A673 (cell line): ENCODE measurements around the gene KAZN. TPM values are rescaled to one million over a fixed set of nuclear protein-coding genes. Genes with fewer than 3 reads are reported as not detected.

Experiments
- BruUV-seq: library from RNA; stranded (reverse); fragments of 400-500 nt; replicated peaks from 2 replicates; lab custom pipeline; 2021; lab: Mats Ljungman, UMichigan
- CTCF ChIA-PET: fragments of 300-600 bp; sonication (Branson Sonifier 250); formaldehyde crosslinking; loops from one replicate; lab custom pipeline; 2022; ENCODE audit warnings: antibody characterized with exemption; lab: Charles Lee
- POLR2A ChIA-PET: fragments of 300-600 bp; sonication (Branson Sonifier 250); formaldehyde crosslinking; loops from one replicate; lab custom pipeline; 2022; ENCODE audit warnings: antibody characterized with exemption; ENCODE audit not compliant: low non-redundant PET; lab: Charles Lee
- DNase-seq: peaks from one replicate; pipeline ENCODE4 v3.0.0-alpha.2; 2015; ENCODE audit warnings: low spot score
- H3K27ac ChIP-seq: fragments of 200-600 bp; sonication (generic); 2 replicates; pipeline ENCODE4 v1.5.1; 2016; ENCODE audit warnings: mixed run types, low read depth, mild to moderate bottlenecking, mixed read lengths, antibody characterized with exemption, low read length; ENCODE audit not compliant: poor library complexity, severe bottlenecking
- H3K27me3 ChIP-seq: fragments of 200-600 bp; sonication (generic); replicated peaks from 2 replicates; pipeline ENCODE4 v1.6.1; 2017; ENCODE audit warnings: mixed run types, low read depth, mild to moderate bottlenecking, mixed read lengths, antibody characterized with exemption, low read length; ENCODE audit not compliant: insufficient read depth, poor library complexity
- H3K36me3 ChIP-seq: fragments of 200-600 bp; sonication (generic); 2 replicates; pipeline ENCODE4 v1.6.1; 2016; ENCODE audit warnings: mixed run types, mild to moderate bottlenecking, mixed read lengths, antibody characterized with exemption, low read length; ENCODE audit not compliant: insufficient read depth, poor library complexity, severe bottlenecking
- H3K4me1 ChIP-seq: fragments of 200-600 bp; sonication (generic); 2 replicates; pipeline ENCODE4 v1.6.1; 2017; ENCODE audit warnings: mixed run types, mild to moderate bottlenecking, mixed read lengths, antibody characterized with exemption, low read length; ENCODE audit not compliant: insufficient read depth, poor library complexity, severe bottlenecking
- H3K4me3 ChIP-seq: fragments of 200-600 bp; sonication (generic); 2 replicates; pipeline ENCODE4 v1.5.1; 2016; ENCODE audit warnings: low read depth, mixed run types, mild to moderate bottlenecking, mixed read lengths, low read length; ENCODE audit not compliant: poor library complexity, severe bottlenecking
- H3K9me3 ChIP-seq: fragments of 200-600 bp; sonication (generic); 2 replicates; pipeline ENCODE4 v1.6.1; 2016; ENCODE audit warnings: mixed run types, low read depth, mild to moderate bottlenecking, mixed read lengths, antibody characterized with exemption, low read length; ENCODE audit not compliant: poor library complexity, severe bottlenecking
- EZH2 ChIP-seq: fragments of 200-600 bp; sonication (generic); IDR thresholded peaks from 2 replicates; pipeline ENCODE4 v1.6.1; 2017; ENCODE audit warnings: borderline replicate concordance, low read depth, mild to moderate bottlenecking, mixed read lengths, antibody characterized with exemption, low read length; ENCODE audit not compliant: poor library complexity, severe bottlenecking
- intact Hi-C: fragments of 100-400 bp; cut with micrococcal nuclease; formaldehyde crosslinking; loops from one replicate; pipeline ENCODE4 v1.10.0; 2022; ENCODE audit not compliant: unreplicated experiment
- total RNA-seq: library from RNA; stranded (reverse); gene quantifications from 2 replicates; pipeline ENCODE4 v1.2.3, GENCODE V29; 2021
- TF ChIP-seq, protein P1 (sequence below): fragments of 300-800, 200-600 bp; sonication (generic); conservative IDR thresholded peaks from 2 replicates; pipeline ENCODE4 v1.5.1; 2017; ENCODE audit warnings: low read depth, mild to moderate bottlenecking, antibody characterized with exemption, low read length, moderate library complexity, mixed read lengths

The KAZN gene
- total RNA-seq, 1 experiment from 2014 or later: 8.0 TPM

DNA sequence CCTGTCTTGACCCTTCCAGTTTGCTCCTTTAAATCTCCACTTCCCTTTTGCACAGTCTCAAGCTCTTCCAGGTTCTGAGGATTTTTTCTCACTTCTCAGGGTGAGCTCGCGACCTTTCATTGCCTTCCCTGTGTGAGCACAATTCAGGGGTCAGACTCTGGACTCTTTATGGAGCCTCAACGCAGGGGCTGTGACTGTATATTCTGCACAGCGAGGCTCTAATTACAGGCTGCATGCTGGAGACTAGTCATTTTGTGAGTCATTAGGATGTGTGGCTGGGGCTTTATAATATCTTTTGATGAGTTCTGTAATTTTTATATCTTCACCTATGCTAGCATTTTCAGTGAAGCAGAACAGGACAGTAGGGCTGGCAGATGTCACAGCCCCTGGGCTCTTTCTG, 270.7 kb downstream of the KAZN start:
- ChIA-PET CTCF (no interaction called here), POLR2A (no interaction called here)
- no peak overlapping the region for H3K4me3 ChIP-seq
- intact Hi-C loops: no loop called here
- no peaks in the 10 kb centered on the region for H3K27me3 ChIP-seq
- no peaks in the 10 kb centered on the region for H3K9me3 ChIP-seq
- no peaks in the 10 kb centered on the region for H3K4me1 ChIP-seq
- DNase-seq: no peak
- H3K36me3 ChIP-seq: no peaks in the 10 kb centered on the region
- no peak overlapping the region for H3K27ac ChIP-seq
- no peak for TF ChIP-seq EZH2
- TF ChIP-seq, protein P1, sequence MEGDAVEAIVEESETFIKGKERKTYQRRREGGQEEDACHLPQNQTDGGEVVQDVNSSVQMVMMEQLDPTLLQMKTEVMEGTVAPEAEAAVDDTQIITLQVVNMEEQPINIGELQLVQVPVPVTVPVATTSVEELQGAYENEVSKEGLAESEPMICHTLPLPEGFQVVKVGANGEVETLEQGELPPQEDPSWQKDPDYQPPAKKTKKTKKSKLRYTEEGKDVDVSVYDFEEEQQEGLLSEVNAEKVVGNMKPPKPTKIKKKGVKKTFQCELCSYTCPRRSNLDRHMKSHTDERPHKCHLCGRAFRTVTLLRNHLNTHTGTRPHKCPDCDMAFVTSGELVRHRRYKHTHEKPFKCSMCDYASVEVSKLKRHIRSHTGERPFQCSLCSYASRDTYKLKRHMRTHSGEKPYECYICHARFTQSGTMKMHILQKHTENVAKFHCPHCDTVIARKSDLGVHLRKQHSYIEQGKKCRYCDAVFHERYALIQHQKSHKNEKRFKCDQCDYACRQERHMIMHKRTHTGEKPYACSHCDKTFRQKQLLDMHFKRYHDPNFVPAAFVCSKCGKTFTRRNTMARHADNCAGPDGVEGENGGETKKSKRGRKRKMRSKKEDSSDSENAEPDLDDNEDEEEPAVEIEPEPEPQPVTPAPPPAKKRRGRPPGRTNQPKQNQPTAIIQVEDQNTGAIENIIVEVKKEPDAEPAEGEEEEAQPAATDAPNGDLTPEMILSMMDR: no peak
- BruUV-seq: no TSS peak

DNA sequence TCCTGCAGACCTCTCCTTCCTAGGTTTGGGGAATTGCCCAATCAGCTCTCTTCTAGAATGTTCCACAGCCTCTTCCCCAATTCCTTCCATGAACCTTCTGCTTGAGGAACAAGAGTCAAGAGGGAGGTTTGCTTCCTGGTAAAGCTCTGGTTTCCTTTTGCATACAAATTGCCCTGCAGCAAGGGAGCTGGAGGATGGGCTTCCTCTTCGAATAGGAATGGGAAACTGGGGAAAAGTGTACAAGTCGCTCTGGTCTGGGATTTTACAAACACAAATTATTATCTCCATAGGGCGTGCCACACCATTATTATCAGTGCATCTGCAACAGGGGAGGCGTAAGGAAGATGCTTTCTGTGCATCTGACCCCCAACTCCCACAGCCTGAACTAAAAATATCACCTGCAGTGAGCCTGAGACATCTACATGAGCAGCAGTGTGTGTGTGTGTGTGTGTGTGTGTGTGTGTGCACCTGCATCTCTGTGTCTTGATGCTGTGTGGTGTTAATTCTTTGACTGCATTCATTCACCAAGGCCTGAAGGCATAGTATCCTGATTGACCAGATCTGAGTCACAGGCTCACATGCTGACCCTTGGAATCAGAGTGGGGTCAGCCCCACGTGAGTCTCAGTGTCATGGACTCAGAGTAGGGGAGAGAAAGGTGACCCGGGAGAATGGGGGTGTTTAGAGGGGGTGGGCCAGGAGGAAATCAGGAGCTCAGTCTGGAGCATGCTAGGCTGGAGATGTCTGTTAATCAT, 272.9 kb downstream of the KAZN start:
- no peak for TF ChIP-seq EZH2
- TF ChIP-seq, protein P1: no peak
- DNase-seq: no peak
- H3K36me3 ChIP-seq: no peaks in the 10 kb centered on the region
- intact Hi-C loops: no loop called here
- POLR2A ChIA-PET: no interaction called here
- BruUV-seq: no TSS peak
- CTCF ChIA-PET: no interaction called here
- H3K9me3 ChIP-seq: no peaks in the 10 kb centered on the region
- H3K4me3 ChIP-seq: no peak overlapping the region
- H3K4me1 ChIP-seq: no peaks in the 10 kb centered on the region
- H3K27ac ChIP-seq: no peak overlapping the region
- no peaks in the 10 kb centered on the region for H3K27me3 ChIP-seq

DNA sequence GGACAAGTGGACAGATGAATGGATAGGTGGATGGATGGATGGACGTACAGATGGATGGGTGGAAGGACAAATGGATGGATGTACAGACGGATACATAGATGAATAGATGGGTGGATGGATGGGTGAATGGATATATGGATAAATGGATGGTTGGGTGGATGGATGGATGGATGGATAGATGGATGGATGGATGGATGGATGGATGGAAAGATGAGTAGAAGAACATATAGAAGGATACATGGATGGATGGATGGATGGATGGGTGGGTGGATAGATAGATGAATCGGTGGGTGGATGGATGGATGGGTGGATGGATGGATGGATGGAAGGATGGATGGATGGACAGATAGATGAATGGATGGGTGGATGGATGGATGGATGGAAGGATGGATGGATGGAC, 274.3 kb downstream of the KAZN start:
- no TSS peak for BruUV-seq
- intact Hi-C loops: no loop called here
- Histone ChIP-seq H3K27me3 (no peaks in the 10 kb centered on the region), H3K9me3 (no peaks in the 10 kb centered on the region), H3K4me1 (no peaks in the 10 kb centered on the region), H3K36me3 (no peaks in the 10 kb centered on the region), H3K4me3 (no peak overlapping the region), H3K27ac (no peak overlapping the region)
- POLR2A ChIA-PET: no interaction called here
- no peak for TF ChIP-seq EZH2
- TF ChIP-seq, protein P1: no peak
- DNase-seq: no peak
- CTCF ChIA-PET: no interaction called here
